ENCODE results near the gene MEGF10. TPM values are rescaled to one million over a fixed set of nuclear protein-coding genes. Genes with fewer than 3 reads are reported as not detected.

Gene MEGF10
- total RNA-seq, 1 donor from 2014 or later = 1.3 TPM

DNA sequence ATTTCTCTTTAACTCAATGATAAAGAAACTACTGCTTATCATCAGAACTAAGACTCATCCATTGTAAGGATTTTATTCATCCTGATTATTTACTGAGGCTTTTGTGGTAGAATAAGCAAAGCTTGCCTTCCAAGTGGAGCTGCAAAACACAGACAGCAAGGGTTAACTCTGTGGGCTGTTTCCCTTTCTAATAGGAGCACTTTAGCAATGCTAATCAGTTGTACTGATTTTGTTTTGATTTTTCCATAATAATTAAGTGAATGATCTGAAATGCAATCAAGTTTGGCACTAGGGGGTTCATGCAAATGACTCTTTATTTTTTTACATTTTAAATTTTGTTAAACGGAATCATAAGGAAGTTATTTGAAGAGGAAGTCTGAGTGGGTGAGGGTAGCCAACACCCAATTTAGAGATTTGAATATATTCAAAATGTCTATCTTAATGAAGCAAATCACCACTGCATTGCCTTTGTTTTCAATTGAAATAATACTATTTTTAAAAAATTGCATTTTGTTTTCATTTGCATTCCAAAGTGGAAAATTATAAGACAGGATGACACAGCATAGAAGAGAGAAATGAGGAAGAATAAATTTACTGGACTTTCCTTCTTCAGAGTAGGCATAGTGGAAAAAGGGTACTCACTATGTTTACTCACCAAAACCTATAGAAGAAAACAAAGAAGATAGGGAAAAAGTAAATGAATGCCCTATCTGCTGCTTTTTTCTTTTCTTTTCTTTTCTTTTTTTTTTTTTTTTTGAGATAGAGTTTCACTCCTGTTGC, 36.6 kb downstream of the MEGF10 start:
- H3K4me3 ChIP-seq (ENCODE audit: low read depth, low read length) = no peak overlapping the region
- no peaks in the 10 kb centered on the region for H3K27me3 ChIP-seq (ENCODE audit: control insufficient read depth, insufficient read depth, low read length)
- H3K36me3 ChIP-seq (ENCODE audit: control insufficient read depth, insufficient read depth, low read length) = no peaks in the 10 kb centered on the region
- TF ChIP-seq, protein P1, sequence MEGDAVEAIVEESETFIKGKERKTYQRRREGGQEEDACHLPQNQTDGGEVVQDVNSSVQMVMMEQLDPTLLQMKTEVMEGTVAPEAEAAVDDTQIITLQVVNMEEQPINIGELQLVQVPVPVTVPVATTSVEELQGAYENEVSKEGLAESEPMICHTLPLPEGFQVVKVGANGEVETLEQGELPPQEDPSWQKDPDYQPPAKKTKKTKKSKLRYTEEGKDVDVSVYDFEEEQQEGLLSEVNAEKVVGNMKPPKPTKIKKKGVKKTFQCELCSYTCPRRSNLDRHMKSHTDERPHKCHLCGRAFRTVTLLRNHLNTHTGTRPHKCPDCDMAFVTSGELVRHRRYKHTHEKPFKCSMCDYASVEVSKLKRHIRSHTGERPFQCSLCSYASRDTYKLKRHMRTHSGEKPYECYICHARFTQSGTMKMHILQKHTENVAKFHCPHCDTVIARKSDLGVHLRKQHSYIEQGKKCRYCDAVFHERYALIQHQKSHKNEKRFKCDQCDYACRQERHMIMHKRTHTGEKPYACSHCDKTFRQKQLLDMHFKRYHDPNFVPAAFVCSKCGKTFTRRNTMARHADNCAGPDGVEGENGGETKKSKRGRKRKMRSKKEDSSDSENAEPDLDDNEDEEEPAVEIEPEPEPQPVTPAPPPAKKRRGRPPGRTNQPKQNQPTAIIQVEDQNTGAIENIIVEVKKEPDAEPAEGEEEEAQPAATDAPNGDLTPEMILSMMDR (IDR thresholded peaks at IDR 0.05; ENCODE audit: insufficient read depth, low read length, poor library complexity, severe bottlenecking) = no peak
- DNase-seq (ENCODE audit: low read depth) = no peak

DNA sequence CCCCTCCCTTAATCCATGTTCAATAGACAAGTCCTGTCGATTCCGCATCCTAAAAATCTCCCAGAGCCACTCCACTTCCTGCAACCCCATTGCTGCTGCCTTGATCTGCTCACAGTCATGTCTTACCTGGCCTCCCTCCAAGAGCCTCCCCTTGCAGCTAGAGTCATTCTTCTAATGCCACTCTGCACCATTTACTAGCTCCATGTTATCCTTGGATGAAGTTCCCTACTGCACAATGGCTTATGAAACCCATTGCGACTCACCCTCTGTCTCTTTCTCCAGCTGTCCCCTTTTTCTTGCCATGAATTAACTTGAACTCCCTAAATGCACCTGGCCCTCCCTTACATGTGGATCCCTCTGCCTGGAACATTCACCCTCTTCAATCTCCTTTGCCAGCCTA, 39.5 kb downstream of the MEGF10 start:
- TF ChIP-seq, protein P1 (IDR thresholded peaks at IDR 0.05; ENCODE audit: insufficient read depth, low read length, poor library complexity, severe bottlenecking) = no peak
- no peak overlapping the region for H3K4me3 ChIP-seq (ENCODE audit: low read depth, low read length)
- H3K27me3 ChIP-seq (ENCODE audit: control insufficient read depth, insufficient read depth, low read length) = no peaks in the 10 kb centered on the region
- H3K36me3 ChIP-seq (ENCODE audit: control insufficient read depth, insufficient read depth, low read length) = no peaks in the 10 kb centered on the region
- no peak for DNase-seq (ENCODE audit: low read depth)

DNA sequence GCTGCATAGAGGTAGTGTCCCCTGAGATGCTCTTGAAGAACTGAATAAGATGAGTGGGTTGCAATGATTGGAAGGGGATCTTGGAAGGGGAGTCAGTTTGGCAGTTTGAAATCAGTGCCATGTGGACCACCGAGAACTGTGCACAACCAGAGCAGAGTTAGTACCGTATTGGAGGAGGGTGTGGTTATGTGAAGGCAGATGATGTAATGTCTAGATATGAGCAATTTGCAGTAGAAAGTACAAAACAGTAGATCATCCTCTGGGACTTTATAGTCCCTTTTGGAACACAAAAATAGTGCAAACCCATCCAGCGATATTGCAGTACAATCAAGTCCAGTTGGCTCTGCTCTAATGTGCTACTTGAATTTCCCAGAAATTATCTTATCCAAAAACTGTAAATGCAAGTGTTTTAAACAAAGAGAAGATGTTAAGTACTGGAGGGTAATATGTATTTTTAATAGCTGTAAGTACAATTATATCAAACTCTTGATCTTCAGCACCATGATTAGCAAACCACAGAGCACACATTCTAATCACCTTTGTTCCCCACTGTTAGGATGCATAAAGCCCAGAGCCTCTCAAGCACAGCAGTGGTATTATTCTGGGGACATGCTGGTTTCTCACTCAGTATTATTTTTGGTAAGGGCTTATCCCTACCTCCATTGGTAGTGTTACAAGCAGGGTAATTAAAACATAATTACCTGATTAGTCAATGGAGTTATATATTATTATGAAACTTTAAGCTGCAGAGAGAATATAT, 41.5 kb downstream of the MEGF10 start:
- no peaks in the 10 kb centered on the region for H3K36me3 ChIP-seq (ENCODE audit: control insufficient read depth, insufficient read depth, low read length)
- H3K4me3 ChIP-seq (ENCODE audit: low read depth, low read length) = no peak overlapping the region
- no peaks in the 10 kb centered on the region for H3K27me3 ChIP-seq (ENCODE audit: control insufficient read depth, insufficient read depth, low read length)
- TF ChIP-seq, protein P1 (IDR thresholded peaks at IDR 0.05; ENCODE audit: insufficient read depth, low read length, poor library complexity, severe bottlenecking) = no peak
- no peak for DNase-seq (ENCODE audit: low read depth)

DNA sequence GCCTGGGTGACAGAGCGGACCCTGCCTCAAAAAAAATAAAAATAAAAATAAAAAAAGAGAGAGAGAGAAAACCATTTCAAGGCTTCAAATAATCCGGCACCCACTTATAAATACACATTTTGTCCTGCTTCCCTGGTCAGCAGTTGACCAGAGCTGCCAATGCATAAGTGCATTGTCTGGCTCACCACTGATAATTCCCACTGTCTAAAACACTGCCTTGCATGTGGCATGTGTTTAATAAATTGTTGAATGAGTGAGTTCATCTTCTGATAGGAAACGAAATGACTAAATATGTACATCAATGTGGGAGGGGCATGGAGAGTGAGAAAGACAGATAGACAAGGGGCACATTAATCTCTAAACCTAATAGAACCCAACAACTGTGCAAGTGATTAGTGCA, 42.9 kb downstream of the MEGF10 start:
- Histone ChIP-seq H3K4me3 (ENCODE audit: low read depth, low read length) (no peak overlapping the region), H3K27me3 (ENCODE audit: control insufficient read depth, insufficient read depth, low read length) (no peaks in the 10 kb centered on the region), H3K36me3 (ENCODE audit: control insufficient read depth, insufficient read depth, low read length) (no peaks in the 10 kb centered on the region)
- TF ChIP-seq, protein P1 (IDR thresholded peaks at IDR 0.05; ENCODE audit: insufficient read depth, low read length, poor library complexity, severe bottlenecking) = no peak
- DNase-seq (ENCODE audit: low read depth) = no peak

DNA sequence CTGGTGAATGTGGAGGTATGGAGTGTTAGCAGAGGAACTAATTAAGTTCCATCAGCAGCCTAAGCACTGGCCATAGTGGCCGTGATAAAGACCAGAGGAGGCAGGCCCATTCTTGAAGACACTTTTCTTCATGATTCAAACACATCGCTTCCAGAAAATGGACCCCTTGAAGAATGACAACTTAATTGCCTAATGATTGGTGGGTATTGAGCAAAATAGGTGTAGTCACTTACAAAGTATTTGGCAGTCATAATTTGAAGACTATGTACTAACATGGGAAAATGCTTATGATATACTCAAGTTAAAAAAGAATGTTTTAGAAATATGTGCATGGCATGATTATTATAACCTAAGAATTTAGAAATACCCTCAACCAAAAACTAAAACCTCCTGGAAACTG, 44.8 kb downstream of the MEGF10 start:
- H3K4me3 ChIP-seq (ENCODE audit: low read depth, low read length) = no peak overlapping the region
- no peaks in the 10 kb centered on the region for H3K36me3 ChIP-seq (ENCODE audit: control insufficient read depth, insufficient read depth, low read length)
- DNase-seq (ENCODE audit: low read depth) = no peak
- H3K27me3 ChIP-seq (ENCODE audit: control insufficient read depth, insufficient read depth, low read length) = no peaks in the 10 kb centered on the region
- TF ChIP-seq, protein P1 (IDR thresholded peaks at IDR 0.05; ENCODE audit: insufficient read depth, low read length, poor library complexity, severe bottlenecking) = no peak

Data from kidney epithelial cell (primary cell).